ENCODE data around the gene USP15.
"Not testable (repeated sequence)": the region's sequence is repeated elsewhere in the genome, so short reads cannot be mapped to it uniquely, and the experiment has no call there.

USP15 gene

DNA sequence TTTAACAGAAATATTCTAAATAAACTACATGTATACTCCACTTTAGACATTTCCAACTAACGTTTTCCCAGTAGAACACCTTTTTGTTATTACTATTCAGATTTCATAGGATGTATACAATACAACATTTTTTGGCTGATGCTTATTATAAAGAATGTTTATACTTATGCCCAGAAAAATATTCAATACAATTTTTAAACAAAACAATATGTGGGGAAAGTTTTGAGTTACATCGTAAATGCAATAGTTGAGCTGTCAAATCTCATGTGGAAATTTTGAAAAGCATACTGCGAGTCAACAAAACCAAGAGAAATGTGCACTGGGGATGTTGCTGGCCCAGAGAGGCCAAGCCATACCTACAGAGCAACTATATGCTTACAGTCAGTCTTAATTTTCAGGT lies 188.2 kb downstream of the USP15 start:
- no peak for DNase-seq (ENCODE audit: extremely low read depth, insufficient read length)
- TF ChIP-seq, protein P1, sequence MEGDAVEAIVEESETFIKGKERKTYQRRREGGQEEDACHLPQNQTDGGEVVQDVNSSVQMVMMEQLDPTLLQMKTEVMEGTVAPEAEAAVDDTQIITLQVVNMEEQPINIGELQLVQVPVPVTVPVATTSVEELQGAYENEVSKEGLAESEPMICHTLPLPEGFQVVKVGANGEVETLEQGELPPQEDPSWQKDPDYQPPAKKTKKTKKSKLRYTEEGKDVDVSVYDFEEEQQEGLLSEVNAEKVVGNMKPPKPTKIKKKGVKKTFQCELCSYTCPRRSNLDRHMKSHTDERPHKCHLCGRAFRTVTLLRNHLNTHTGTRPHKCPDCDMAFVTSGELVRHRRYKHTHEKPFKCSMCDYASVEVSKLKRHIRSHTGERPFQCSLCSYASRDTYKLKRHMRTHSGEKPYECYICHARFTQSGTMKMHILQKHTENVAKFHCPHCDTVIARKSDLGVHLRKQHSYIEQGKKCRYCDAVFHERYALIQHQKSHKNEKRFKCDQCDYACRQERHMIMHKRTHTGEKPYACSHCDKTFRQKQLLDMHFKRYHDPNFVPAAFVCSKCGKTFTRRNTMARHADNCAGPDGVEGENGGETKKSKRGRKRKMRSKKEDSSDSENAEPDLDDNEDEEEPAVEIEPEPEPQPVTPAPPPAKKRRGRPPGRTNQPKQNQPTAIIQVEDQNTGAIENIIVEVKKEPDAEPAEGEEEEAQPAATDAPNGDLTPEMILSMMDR (IDR thresholded peaks at IDR 0.05; ENCODE audit: insufficient read depth, low read length, poor library complexity, severe bottlenecking): no peak
- H3K4me3 ChIP-seq (replicated peaks; ENCODE audit: low read depth, low read length): no peak overlapping the region
- no peaks in the 10 kb centered on the region; the same call in 1 of the 2 replicates for H3K27me3 ChIP-seq (replicated peaks; ENCODE audit: control insufficient read depth, insufficient read depth, low read length)
- H3K36me3 ChIP-seq (ENCODE audit: control insufficient read depth, insufficient read depth, low read length): no peaks in the 10 kb centered on the region

DNA sequence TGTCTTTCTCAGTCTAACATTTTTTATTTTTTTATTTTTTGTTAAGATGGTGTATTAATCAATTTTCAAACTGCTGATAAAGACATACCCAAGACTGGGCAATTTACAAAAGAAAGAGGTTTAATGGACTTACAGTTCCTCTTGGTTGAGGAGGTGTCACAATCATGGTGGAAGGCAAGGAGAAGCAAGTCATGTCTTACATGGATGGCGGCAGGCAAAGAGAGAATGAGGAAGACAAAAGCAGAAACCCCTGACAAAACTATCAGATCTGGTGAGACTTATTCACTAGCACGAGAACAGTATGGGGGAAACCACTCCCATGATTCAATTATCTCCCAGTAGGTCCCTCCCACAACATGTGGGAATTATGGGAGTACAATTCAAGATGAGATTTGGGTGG lies 195.2 kb downstream of the USP15 start:
- not testable (repeated sequence) for H3K27me3 ChIP-seq (replicated peaks; ENCODE audit: control insufficient read depth, insufficient read depth, low read length); H3K36me3 ChIP-seq (ENCODE audit: control insufficient read depth, insufficient read depth, low read length); H3K4me3 ChIP-seq (replicated peaks; ENCODE audit: low read depth, low read length); DNase-seq (ENCODE audit: extremely low read depth, insufficient read length)

DNA sequence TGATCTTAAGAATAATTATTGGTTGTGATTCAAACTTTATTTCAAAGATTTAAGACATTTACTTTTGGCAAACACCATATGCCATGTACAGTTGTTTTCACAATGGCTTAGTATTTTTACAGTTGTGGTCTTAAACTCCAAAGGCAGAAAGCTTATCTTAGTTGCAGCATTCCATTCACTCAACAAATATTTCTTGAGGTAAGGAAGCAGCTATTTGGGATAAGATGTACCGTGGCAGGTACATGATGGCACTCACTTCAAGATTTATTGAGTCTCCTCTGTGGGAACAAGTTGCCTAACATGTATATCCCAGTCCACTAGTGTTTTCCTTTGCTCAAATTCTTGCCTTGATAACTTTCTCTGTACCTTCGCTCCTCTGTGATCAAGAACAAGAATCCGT lies 198.4 kb downstream of the USP15 start:
- H3K36me3 ChIP-seq (ENCODE audit: control insufficient read depth, insufficient read depth, low read length): no peaks in the 10 kb centered on the region
- DNase-seq (ENCODE audit: extremely low read depth, insufficient read length): no peak
- H3K4me3 ChIP-seq (replicated peaks; ENCODE audit: low read depth, low read length): no peak overlapping the region
- TF ChIP-seq, protein P1 (IDR thresholded peaks at IDR 0.05; ENCODE audit: insufficient read depth, low read length, poor library complexity, severe bottlenecking): no peak
- H3K27me3 ChIP-seq (replicated peaks; ENCODE audit: control insufficient read depth, insufficient read depth, low read length): no peaks in the 10 kb centered on the region; the same call in 1 of the 2 replicates

DNA sequence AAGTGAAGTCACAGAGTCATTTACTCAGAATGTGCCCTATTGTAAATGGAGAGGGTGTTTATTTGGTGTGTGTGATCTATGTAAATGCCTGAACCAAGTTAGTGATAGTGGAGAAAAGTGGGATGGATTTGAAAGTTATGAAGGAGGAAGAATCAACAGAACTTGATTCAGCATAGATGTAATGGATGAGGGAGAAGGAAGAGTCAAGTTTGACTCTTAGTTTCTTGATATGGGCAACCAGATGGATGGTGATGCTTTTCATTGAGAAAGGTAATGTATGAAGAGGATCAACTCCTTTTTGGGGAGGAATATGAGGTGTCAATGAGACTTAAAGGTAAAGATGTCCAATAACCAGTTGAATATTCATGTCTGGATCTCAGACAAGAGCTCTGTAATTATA lies 199.8 kb downstream of the USP15 start:
- TF ChIP-seq, protein P1 (IDR thresholded peaks at IDR 0.05; ENCODE audit: insufficient read depth, low read length, poor library complexity, severe bottlenecking): no peak
- no peak overlapping the region for H3K4me3 ChIP-seq (replicated peaks; ENCODE audit: low read depth, low read length)
- DNase-seq (ENCODE audit: extremely low read depth, insufficient read length): no peak
- no peaks in the 10 kb centered on the region; the same call in 1 of the 2 replicates for H3K27me3 ChIP-seq (replicated peaks; ENCODE audit: control insufficient read depth, insufficient read depth, low read length)
- no peaks in the 10 kb centered on the region for H3K36me3 ChIP-seq (ENCODE audit: control insufficient read depth, insufficient read depth, low read length)

DNA sequence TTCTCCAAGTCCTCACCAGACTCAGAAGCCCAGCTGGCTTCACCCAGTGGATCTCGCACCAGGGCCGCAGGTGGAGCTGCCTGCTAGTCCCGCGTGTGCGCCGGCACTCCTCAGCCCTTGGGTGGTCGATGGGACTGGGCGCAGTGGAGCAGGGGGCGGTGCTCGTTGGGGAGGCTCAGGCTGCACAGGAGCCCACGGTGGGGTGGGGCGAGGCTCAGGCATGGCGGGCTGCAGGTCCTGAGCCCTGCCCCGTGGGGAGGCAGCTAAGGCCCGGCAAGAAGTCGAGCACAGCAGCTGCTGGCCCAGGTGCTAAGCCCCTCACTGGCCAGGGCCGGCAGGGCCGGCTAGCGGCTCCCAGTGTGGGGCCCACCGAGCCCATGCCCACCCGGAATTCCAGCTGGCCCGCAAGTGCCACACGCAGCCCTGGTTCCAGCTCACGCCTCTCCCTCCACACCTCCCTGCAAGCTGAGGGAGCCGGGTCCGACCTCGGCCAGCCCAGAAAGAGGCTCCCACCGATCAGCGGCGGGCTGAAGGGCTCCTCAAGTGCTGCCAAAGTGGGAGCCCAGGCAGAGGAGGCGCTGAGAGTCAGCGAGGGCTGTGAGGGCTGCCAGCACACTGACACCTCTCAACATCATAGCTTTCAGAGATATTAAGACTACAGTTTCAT lies 201.1 kb downstream of the USP15 start:
- DNase-seq (ENCODE audit: extremely low read depth, insufficient read length); H3K4me3 ChIP-seq (replicated peaks; ENCODE audit: low read depth, low read length); H3K36me3 ChIP-seq (ENCODE audit: control insufficient read depth, insufficient read depth, low read length); H3K27me3 ChIP-seq (replicated peaks; ENCODE audit: control insufficient read depth, insufficient read depth, low read length): not testable (repeated sequence)

DNA sequence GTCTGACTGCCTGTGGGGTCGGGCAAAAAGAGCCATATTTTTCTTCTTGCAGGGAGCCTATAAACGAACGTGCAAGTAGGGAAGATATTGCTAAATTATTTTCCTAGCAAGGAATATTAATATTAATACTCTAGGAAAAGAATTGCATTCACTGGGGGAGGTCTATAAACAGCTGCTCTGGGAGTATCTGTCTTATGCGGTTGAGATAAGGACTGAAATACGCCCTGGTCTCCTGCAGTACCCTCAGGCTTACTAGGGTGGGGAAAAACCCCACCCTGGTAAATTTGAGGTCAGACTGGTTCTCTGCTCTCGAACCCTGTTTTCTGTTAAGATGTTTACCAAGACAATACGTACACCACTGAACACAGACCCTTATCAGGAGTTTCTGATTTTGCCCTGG lies 203.0 kb downstream of the USP15 start:
- not testable (repeated sequence) for H3K27me3 ChIP-seq (replicated peaks; ENCODE audit: control insufficient read depth, insufficient read depth, low read length); H3K4me3 ChIP-seq (replicated peaks; ENCODE audit: low read depth, low read length); DNase-seq (ENCODE audit: extremely low read depth, insufficient read length); H3K36me3 ChIP-seq (ENCODE audit: control insufficient read depth, insufficient read depth, low read length)
